Measurements from ENCODE around the gene DYNLT2. TPM values are rescaled to one million over a fixed set of nuclear protein-coding genes. Genes with fewer than 3 reads are reported as not detected.

The DYNLT2 gene
- total and polyA plus RNA-seq, 2 experiments from 2014 or later, result 2.9 to 3.1 TPM

- Histone ChIP-seq H3K4me2 (no peak overlapping the region), H3K4me1 (ENCODE audit: insufficient read depth) (no peaks in the 10 kb centered on the region), H3K79me2 (no peaks in the 10 kb centered on the region), H3K9me3 (ENCODE audit: low read depth) (no peaks in the 10 kb centered on the region), H4K20me1 (ENCODE audit: insufficient read depth, poor library complexity, severe bottlenecking) (no peaks in the 10 kb centered on the region), H3K9me2 (replicated peaks; ENCODE audit: insufficient read depth) (no peaks in the 10 kb centered on the region), H3K36me3 (replicated peaks; ENCODE audit: insufficient read depth, low read depth) (no peaks in the 10 kb centered on the region), H3K4me3 (no peak overlapping the region), H3K27me3 (no peaks in the 10 kb centered on the region), H2AFZ (no peak overlapping the region), H3K27ac (no peak overlapping the region)
- TF ChIP-seq EZH2 (IDR thresholded peaks at IDR 0.05; ENCODE audit: borderline replicate concordance), result no peak
- TF ChIP-seq CTCF (IDR thresholded peaks at IDR 0.05; ENCODE audit: poor library complexity), result no peak
- no peak for TF ChIP-seq EZH2phosphoT487 (IDR thresholded peaks at IDR 0.05; ENCODE audit: low read depth, severe bottlenecking, unreplicated experiment)
- WGBS (ENCODE audit: low lambda C conversion rate, missing lambda C conversion rate), result 94% methylated on average over 10 of the region's 10 CpGs
- DNase-seq (ENCODE audit: low spot score), result no peak
These were observed 11.9 kb upstream of the DYNLT2 start for GRCh38 chr6:169763308-169763707.

GRCh38 chr6:169755162-169755561, 3.8 kb upstream of the DYNLT2 start:
- Histone ChIP-seq H4K20me1 (ENCODE audit: insufficient read depth, poor library complexity, severe bottlenecking) (no peaks in the 10 kb centered on the region), H3K4me3 (no peak overlapping the region), H3K79me2 (peaks cover 34% of the 10 kb centered on the region), H3K36me3 (replicated peaks; ENCODE audit: insufficient read depth, low read depth) (no peaks in the 10 kb centered on the region), H2AFZ (no peak overlapping the region), H3K27me3 (no peaks in the 10 kb centered on the region), H3K9me2 (replicated peaks; ENCODE audit: insufficient read depth) (no peaks in the 10 kb centered on the region), H3K27ac (no peak overlapping the region), H3K4me2 (no peak overlapping the region), H3K4me1 (ENCODE audit: insufficient read depth) (peaks cover 14% of the 10 kb centered on the region), H3K9me3 (ENCODE audit: low read depth) (no peaks in the 10 kb centered on the region)
- 70% methylated on average over 6 of the region's 6 CpGs for WGBS (ENCODE audit: low lambda C conversion rate, missing lambda C conversion rate)
- no peak for DNase-seq (ENCODE audit: low spot score)
- TF ChIP-seq EZH2 (IDR thresholded peaks at IDR 0.05; ENCODE audit: borderline replicate concordance) (no peak), EZH2phosphoT487 (IDR thresholded peaks at IDR 0.05; ENCODE audit: low read depth, severe bottlenecking, unreplicated experiment) (no peak), CTCF (IDR thresholded peaks at IDR 0.05; ENCODE audit: poor library complexity) (no peak)

- H3K27ac ChIP-seq, result peak overlapping the region; percentile 99
- no peaks in the 10 kb centered on the region for H3K9me3 ChIP-seq (ENCODE audit: low read depth)
- DNase-seq (ENCODE audit: low spot score), result no peak
- H3K4me3 ChIP-seq, result peak overlapping the region; percentile 77
- H3K79me2 ChIP-seq, result peaks cover 42% of the 10 kb centered on the region
- H4K20me1 ChIP-seq (ENCODE audit: insufficient read depth, poor library complexity, severe bottlenecking), result no peaks in the 10 kb centered on the region
- H3K4me1 ChIP-seq (ENCODE audit: insufficient read depth), result peaks cover 16% of the 10 kb centered on the region
- WGBS (ENCODE audit: low lambda C conversion rate, missing lambda C conversion rate), result 8% methylated on average over 19 of the region's 19 CpGs
- no peaks in the 10 kb centered on the region for H3K9me2 ChIP-seq (replicated peaks; ENCODE audit: insufficient read depth)
- H2AFZ ChIP-seq, result peak overlapping the region; percentile 71
- TF ChIP-seq EZH2phosphoT487 (IDR thresholded peaks at IDR 0.05; ENCODE audit: low read depth, severe bottlenecking, unreplicated experiment) (no peak), CTCF (IDR thresholded peaks at IDR 0.05; ENCODE audit: poor library complexity) (no peak), EZH2 (IDR thresholded peaks at IDR 0.05; ENCODE audit: borderline replicate concordance) (no peak)
- H3K4me2 ChIP-seq, result peak overlapping the region; percentile 85
- no peaks in the 10 kb centered on the region for H3K36me3 ChIP-seq (replicated peaks; ENCODE audit: insufficient read depth, low read depth)
- no peaks in the 10 kb centered on the region for H3K27me3 ChIP-seq
These were observed 777 bp upstream of the DYNLT2 start for GRCh38 chr6:169752074-169752623.

Measured in hepatocyte (in vitro differentiated cells).